Suprapubic skin (tissue), 4 donors: ENCODE results near the gene GNPAT.

Experiments
- POLR2A ChIP-seq, 2 donors: fragments of 450-650 bp; IDR thresholded peaks; one replicate each; pipeline ENCODE4 v1.6.1; 2017; ENCODE audit warnings: antibody characterized with exemption in 2 of 2, mild to moderate bottlenecking in 2 of 2, moderate library complexity in 2 of 2
- POLR2AphosphoS5 ChIP-seq, 3 donors: sonication (generic); formaldehyde crosslinking; IDR thresholded peaks; one replicate each; pipeline ENCODE4 v1.6.1; 2017; ENCODE audit warnings: antibody characterized with exemption in 3 of 3
- TF ChIP-seq, protein P1 (sequence below), 2 donors: fragments of 200-600 bp in 1 of 2; fragments of 450-650 bp in 1 of 2; sonication (generic) in 1 of 2; IDR thresholded peaks; one replicate each; pipeline ENCODE4 v1.5.1; 2016 to 2019; ENCODE audit warnings: antibody characterized with exemption in 2 of 2, mild to moderate bottlenecking in 1 of 2, moderate library complexity in 1 of 2

DNA sequence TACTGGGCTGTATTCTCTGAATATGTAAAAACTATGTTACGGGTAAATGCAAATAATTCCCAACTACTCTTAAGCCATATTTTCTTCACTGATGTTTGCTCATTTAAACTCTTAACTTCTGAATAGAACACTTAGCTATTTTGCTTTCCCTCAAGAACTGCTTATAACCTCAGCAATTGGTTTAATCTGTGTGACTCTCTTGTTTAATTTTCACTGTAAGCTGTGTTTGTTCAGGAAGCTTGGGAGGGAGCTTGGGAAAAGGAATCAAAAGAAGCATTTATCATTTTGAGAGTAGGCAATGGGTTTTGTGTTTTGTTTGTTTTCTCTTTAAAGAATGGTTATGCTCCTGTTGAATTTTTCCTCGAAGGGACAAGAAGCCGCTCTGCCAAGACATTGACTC, 24.4 kb downstream of the GNPAT start:
- no peak for TF ChIP-seq POLR2A (IDR thresholded peaks at IDR 0.05)
- TF ChIP-seq, protein P1, sequence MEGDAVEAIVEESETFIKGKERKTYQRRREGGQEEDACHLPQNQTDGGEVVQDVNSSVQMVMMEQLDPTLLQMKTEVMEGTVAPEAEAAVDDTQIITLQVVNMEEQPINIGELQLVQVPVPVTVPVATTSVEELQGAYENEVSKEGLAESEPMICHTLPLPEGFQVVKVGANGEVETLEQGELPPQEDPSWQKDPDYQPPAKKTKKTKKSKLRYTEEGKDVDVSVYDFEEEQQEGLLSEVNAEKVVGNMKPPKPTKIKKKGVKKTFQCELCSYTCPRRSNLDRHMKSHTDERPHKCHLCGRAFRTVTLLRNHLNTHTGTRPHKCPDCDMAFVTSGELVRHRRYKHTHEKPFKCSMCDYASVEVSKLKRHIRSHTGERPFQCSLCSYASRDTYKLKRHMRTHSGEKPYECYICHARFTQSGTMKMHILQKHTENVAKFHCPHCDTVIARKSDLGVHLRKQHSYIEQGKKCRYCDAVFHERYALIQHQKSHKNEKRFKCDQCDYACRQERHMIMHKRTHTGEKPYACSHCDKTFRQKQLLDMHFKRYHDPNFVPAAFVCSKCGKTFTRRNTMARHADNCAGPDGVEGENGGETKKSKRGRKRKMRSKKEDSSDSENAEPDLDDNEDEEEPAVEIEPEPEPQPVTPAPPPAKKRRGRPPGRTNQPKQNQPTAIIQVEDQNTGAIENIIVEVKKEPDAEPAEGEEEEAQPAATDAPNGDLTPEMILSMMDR (IDR thresholded peaks at IDR 0.05): no peak
- no peak for TF ChIP-seq POLR2AphosphoS5 (IDR thresholded peaks at IDR 0.05)
